Hepatocyte (in vitro differentiated cells): Measurements from ENCODE around the gene NEU3. TPM values are rescaled to one million over a fixed set of nuclear protein-coding genes. Genes with fewer than 3 reads are reported as not detected.

Experiments used
- DNase-seq: peaks from one replicate; pipeline ENCODE4 v3.0.0-alpha.2; 2016; ENCODE audit warnings: low spot score
- H2AFZ ChIP-seq: fragments of 200-600 bp; sonication (generic); 2 replicates; pipeline ENCODE4 v1.6.0; 2016; ENCODE audit warnings: antibody characterized with exemption, mild to moderate bottlenecking
- H3K27ac ChIP-seq: fragments of 200-600 bp; sonication (generic); 2 replicates; pipeline ENCODE4 v1.5.1; 2016; ENCODE audit warnings: mild to moderate bottlenecking
- H3K27me3 ChIP-seq: fragments of 200-600 bp; sonication (generic); 2 replicates; pipeline ENCODE4 v1.6.1; 2016
- H3K36me3 ChIP-seq: fragments of 200-600 bp; sonication (generic); replicated peaks from 2 replicates; pipeline ENCODE4 v1.5.1; 2016; ENCODE audit warnings: low read depth; ENCODE audit not compliant: insufficient read depth
- H3K4me1 ChIP-seq: fragments of 200-600 bp; sonication (generic); 2 replicates; pipeline ENCODE4 v1.5.1; 2016; ENCODE audit warnings: mild to moderate bottlenecking, moderate library complexity; ENCODE audit not compliant: insufficient read depth
- H3K4me2 ChIP-seq: fragments of 200-600 bp; sonication (generic); 2 replicates; pipeline ENCODE4 v1.6.0; 2016
- H3K4me3 ChIP-seq: fragments of 200-600 bp; sonication (generic); 2 replicates; pipeline ENCODE4 v1.5.1; 2016; ENCODE audit warnings: mild to moderate bottlenecking
- H3K79me2 ChIP-seq: fragments of 200-600 bp; sonication (generic); 2 replicates; pipeline ENCODE4 v1.6.0; 2017; ENCODE audit warnings: mild to moderate bottlenecking
- H3K9me2 ChIP-seq: fragments of 200-600 bp; sonication (generic); replicated peaks from 2 replicates; pipeline ENCODE4 v1.6.0; 2017; ENCODE audit warnings: mild to moderate bottlenecking; ENCODE audit not compliant: insufficient read depth
- H3K9me3 ChIP-seq: fragments of 200-600 bp; sonication (generic); 2 replicates; pipeline ENCODE4 v1.5.1; 2016; ENCODE audit warnings: low read depth, mild to moderate bottlenecking
- H4K20me1 ChIP-seq: fragments of 200-600 bp; sonication (generic); 2 replicates; pipeline ENCODE4 v1.6.0; 2016; ENCODE audit warnings: mild to moderate bottlenecking; ENCODE audit not compliant: insufficient read depth, poor library complexity, severe bottlenecking
- EZH2 ChIP-seq: fragments of 200-600 bp; sonication (generic); IDR thresholded peaks from 2 replicates; pipeline ENCODE4 v1.6.1; 2016; ENCODE audit warnings: antibody characterized with exemption, mild to moderate bottlenecking, borderline replicate concordance
- EZH2phosphoT487 ChIP-seq: fragments of 200-600 bp; sonication (generic); IDR thresholded peaks from one replicate; pipeline ENCODE4 v1.6.1; 2018; ENCODE audit warnings: antibody characterized with exemption, mild to moderate bottlenecking, low read depth, moderate library complexity; ENCODE audit not compliant: unreplicated experiment, severe bottlenecking
- WGBS: methylation state at CpG from one replicate; pipeline ENCODE4 v1.1.6; 2016; ENCODE audit warnings: low lambda C conversion rate; ENCODE audit errors: missing lambda C conversion rate; 5-methylcytosine and 5-hydroxymethylcytosine counted together
- polyA plus RNA-seq: library from polyadenylated mRNA; unstranded; fragments of >200 nt; fragmentation: Nextera tagmentation; extraction: Ambion mirVana; gene quantifications from 2 replicates; pipeline ENCODE4 v1.2.1, GENCODE V29; 2016
- total RNA-seq: library from RNA; depleted of rRNA; stranded (reverse); fragments of >200 nt; gene quantifications from 2 replicates; pipeline ENCODE4 v1.2.3, GENCODE V29; 2014
- TF ChIP-seq, protein P1 (sequence below): fragments of 200-600 bp; sonication (generic); IDR thresholded peaks from 2 replicates; pipeline ENCODE4 v1.5.1; 2016; ENCODE audit warnings: antibody characterized with exemption, mild to moderate bottlenecking; ENCODE audit not compliant: poor library complexity

NEU3 gene
- total and polyA plus RNA-seq, 2 experiments from 2014 or later, result 4.3 to 11.7 TPM

DNA sequence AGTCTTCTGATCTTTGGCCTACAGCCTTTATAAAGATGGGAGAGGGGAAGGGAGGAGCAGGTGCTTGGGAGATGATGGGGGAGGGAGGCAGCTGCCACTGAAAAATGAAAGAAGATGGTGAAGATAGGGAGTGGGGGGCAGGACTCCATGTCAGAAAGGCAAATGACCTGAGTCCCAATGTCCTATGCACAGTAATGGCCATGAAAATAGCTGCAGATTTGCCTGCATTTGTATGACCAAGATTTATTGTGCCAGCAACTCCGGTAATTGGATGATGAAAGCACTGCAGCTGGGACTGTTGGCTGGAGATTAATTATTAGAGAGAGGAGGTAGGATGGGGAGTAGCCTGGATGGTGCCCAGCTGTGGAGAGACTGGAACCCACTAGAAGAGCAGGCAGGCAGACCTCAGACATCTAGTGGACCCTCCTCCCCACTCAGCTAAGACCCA is 36.1 kb downstream of the NEU3 start:
- Histone ChIP-seq H3K4me2 (no peak overlapping the region), H2AFZ (no peak overlapping the region), H3K27ac (no peak overlapping the region), H3K36me3 (no peaks in the 10 kb centered on the region), H3K27me3 (no peaks in the 10 kb centered on the region), H3K9me3 (no peaks in the 10 kb centered on the region), H3K4me1 (no peaks in the 10 kb centered on the region), H3K4me3 (no peak overlapping the region), H4K20me1 (no peaks in the 10 kb centered on the region), H3K9me2 (no peaks in the 10 kb centered on the region), H3K79me2 (no peaks in the 10 kb centered on the region)
- no peak for DNase-seq
- TF ChIP-seq, protein P1, sequence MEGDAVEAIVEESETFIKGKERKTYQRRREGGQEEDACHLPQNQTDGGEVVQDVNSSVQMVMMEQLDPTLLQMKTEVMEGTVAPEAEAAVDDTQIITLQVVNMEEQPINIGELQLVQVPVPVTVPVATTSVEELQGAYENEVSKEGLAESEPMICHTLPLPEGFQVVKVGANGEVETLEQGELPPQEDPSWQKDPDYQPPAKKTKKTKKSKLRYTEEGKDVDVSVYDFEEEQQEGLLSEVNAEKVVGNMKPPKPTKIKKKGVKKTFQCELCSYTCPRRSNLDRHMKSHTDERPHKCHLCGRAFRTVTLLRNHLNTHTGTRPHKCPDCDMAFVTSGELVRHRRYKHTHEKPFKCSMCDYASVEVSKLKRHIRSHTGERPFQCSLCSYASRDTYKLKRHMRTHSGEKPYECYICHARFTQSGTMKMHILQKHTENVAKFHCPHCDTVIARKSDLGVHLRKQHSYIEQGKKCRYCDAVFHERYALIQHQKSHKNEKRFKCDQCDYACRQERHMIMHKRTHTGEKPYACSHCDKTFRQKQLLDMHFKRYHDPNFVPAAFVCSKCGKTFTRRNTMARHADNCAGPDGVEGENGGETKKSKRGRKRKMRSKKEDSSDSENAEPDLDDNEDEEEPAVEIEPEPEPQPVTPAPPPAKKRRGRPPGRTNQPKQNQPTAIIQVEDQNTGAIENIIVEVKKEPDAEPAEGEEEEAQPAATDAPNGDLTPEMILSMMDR, result no peak
- TF ChIP-seq EZH2phosphoT487, result no peak
- TF ChIP-seq EZH2, result no peak
- WGBS, result 100% methylated on average over 1 of the region's 1 CpG

DNA sequence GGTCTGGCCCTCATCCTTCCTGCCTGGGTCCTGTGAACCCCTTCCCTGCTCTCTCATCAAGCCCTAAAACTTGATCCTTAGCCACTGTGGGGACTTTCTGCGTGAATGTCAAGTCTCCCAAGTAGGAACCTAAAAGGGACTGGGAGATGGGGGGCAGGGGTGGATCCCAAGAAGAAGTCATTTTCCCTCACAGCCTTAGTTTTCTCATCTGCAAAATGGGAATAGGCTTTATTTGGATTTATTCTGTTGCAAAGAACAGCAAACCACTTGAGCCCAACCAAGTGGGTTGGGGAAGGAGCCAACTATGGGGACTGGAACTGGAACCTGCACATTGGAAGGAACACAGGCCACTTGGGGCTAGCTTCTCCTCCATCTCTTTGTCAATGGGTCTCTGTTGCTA is 36.8 kb downstream of the NEU3 start:
- 100% methylated on average over 1 of the region's 1 CpG for WGBS
- TF ChIP-seq, protein P1, result no peak
- no peak for TF ChIP-seq EZH2
- no peak for TF ChIP-seq EZH2phosphoT487
- DNase-seq, result no peak

DNA sequence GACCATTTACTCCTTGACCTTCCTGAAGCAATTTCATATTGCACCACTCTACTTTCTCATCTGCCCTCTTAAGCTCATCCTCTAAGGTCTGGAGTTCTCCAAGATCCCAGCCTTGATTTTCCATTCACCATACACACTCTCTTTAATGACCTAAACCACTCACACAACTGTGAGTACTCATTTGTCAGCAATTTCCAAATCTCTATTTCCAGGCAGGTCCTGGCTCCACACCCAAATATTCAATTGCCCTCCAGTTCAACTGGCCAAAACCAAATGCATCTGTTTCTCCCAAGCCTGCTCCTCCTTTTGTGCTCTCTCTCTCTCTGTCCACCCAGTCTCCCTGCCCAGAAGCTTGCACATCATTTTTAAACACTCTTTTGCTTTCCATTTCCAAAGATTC is 39.6 kb downstream of the NEU3 start:
- Histone ChIP-seq H3K4me1 (no peaks in the 10 kb centered on the region), H3K27me3 (no peaks in the 10 kb centered on the region), H3K9me3 (no peaks in the 10 kb centered on the region), H3K36me3 (no peaks in the 10 kb centered on the region), H3K4me3 (no peak overlapping the region), H3K27ac (no peak overlapping the region), H3K9me2 (no peaks in the 10 kb centered on the region), H3K79me2 (no peaks in the 10 kb centered on the region), H3K4me2 (no peak overlapping the region), H2AFZ (no peak overlapping the region), H4K20me1 (no peaks in the 10 kb centered on the region)
- TF ChIP-seq EZH2phosphoT487 (no peak), EZH2 (no peak)
- TF ChIP-seq, protein P1, result no peak
- no peak for DNase-seq

More for the DNA sequence above, 36.8 kb downstream of the NEU3 start:
- H3K9me3 ChIP-seq, result no peaks in the 10 kb centered on the region
- no peaks in the 10 kb centered on the region for H4K20me1 ChIP-seq
- no peak overlapping the region for H2AFZ ChIP-seq
- H3K36me3 ChIP-seq, result no peaks in the 10 kb centered on the region
- no peaks in the 10 kb centered on the region for H3K4me1 ChIP-seq
- H3K9me2 ChIP-seq, result no peaks in the 10 kb centered on the region
- H3K4me2 ChIP-seq, result no peak overlapping the region
- no peak overlapping the region for H3K4me3 ChIP-seq
- H3K79me2 ChIP-seq, result no peaks in the 10 kb centered on the region
- H3K27me3 ChIP-seq, result no peaks in the 10 kb centered on the region
- H3K27ac ChIP-seq, result no peak overlapping the region

DNA sequence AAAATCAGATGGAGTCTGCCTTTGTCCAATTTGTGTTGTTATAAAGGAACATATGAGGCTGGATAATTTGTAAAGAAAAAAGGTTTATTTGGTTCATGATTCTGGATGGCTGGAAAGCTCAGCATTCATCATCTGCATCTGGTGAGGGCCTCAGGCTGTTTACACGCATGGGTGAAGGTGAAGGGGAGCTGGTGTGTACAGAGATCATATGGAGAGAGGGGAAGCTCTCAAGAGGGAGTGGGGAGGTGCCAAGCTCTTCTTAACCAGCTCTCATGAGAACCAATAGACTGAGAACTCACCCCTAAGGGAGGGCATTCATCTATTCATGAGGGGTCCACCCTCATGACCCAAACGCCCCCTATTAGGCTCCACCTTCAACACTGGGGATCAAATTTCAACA is 40.0 kb downstream of the NEU3 start:
- no peak for DNase-seq
- whole genome bisulfite sequencing, result 62% methylated on average over 2 of the region's 2 CpGs
- Histone ChIP-seq H2AFZ (no peak overlapping the region), H3K9me2 (no peaks in the 10 kb centered on the region), H3K27ac (no peak overlapping the region), H4K20me1 (no peaks in the 10 kb centered on the region), H3K4me3 (no peak overlapping the region), H3K9me3 (no peaks in the 10 kb centered on the region), H3K79me2 (no peaks in the 10 kb centered on the region), H3K27me3 (no peaks in the 10 kb centered on the region), H3K4me2 (no peak overlapping the region), H3K4me1 (no peaks in the 10 kb centered on the region), H3K36me3 (no peaks in the 10 kb centered on the region)
- no peak for TF ChIP-seq EZH2
- TF ChIP-seq EZH2phosphoT487, result no peak
- TF ChIP-seq, protein P1, result no peak
